HG03135 (cell line): ENCODE measurements around the gene WDR90.
"Not testable (repeated sequence)": the region's sequence is repeated elsewhere in the genome, so short reads cannot be mapped to it uniquely, and the experiment has no call there.

ENCODE experiments used
- ATAC-seq: cut with Tn5 transposase; IDR thresholded peaks from one replicate; pipeline ENCODE4 v1.9.1; 2021; ENCODE audit warnings: mild to moderate bottlenecking, moderate library complexity; ENCODE audit not compliant: unreplicated experiment

The WDR90 gene

GRCh38 chr16:684961-685696 is 36.0 kb downstream of the WDR90 start:
- ATAC-seq: no peak

GRCh38 chr16:685967-686366 is 36.8 kb downstream of the WDR90 start:
- no peak for ATAC-seq

- no peak for ATAC-seq
These were observed 37.5 kb downstream of the WDR90 start for GRCh38 chr16:686459-687260.

GRCh38 chr16:687499-687898 is 38.3 kb downstream of the WDR90 start:
- no peak for ATAC-seq

- ATAC-seq: no peak
These were observed 40.2 kb downstream of the WDR90 start for GRCh38 chr16:689175-689897.

GRCh38 chr16:691242-691641 is 42.1 kb downstream of the WDR90 start:
- not testable (repeated sequence) for ATAC-seq

GRCh38 chr16:692356-693108 is 43.4 kb downstream of the WDR90 start:
- ATAC-seq: no peak

- no peak for ATAC-seq
These were observed 44.2 kb downstream of the WDR90 start for GRCh38 chr16:693364-693763.

- ATAC-seq: no peak
These were observed 44.6 kb downstream of the WDR90 start for GRCh38 chr16:693766-694165.

GRCh38 chr16:694187-694862 is 45.2 kb downstream of the WDR90 start:
- no peak for ATAC-seq

- ATAC-seq: no peak
These were observed 45.7 kb downstream of the WDR90 start for GRCh38 chr16:694863-695354.

- ATAC-seq: no peak
These were observed 46.4 kb downstream of the WDR90 start for GRCh38 chr16:695355-696089.

GRCh38 chr16:698911-699671 is 49.9 kb downstream of the WDR90 start:
- ATAC-seq: no peak

GRCh38 chr16:700684-701584 is 51.8 kb downstream of the WDR90 start:
- no peak for ATAC-seq

GRCh38 chr16:702341-702740 is 53.2 kb downstream of the WDR90 start:
- no peak for ATAC-seq

GRCh38 chr16:703406-703805 is 54.2 kb downstream of the WDR90 start:
- ATAC-seq: no peak

- ATAC-seq: no peak
These were observed 54.9 kb downstream of the WDR90 start for GRCh38 chr16:704047-704446.
